Upper lobe of right lung (tissue), 1 donor: ENCODE measurements around the gene IL36B. TPM values are rescaled to one million over a fixed set of nuclear protein-coding genes. Genes with fewer than 3 reads are reported as not detected.

Experiments used
- ATAC-seq: fragments of 200-7000 bp; cut with Tn5 transposase; one replicate; pipeline ENCODE4 v1.9.1; 2020; ENCODE audit warnings: mild to moderate bottlenecking, moderate library complexity
- DNase-seq: peaks from one replicate; pipeline ENCODE4 v3.0.0-alpha.2; 2020
- H3K27ac ChIP-seq: fragments of 200-600 bp; one replicate; pipeline ENCODE4 v1.8.0; 2022
- H3K27me3 ChIP-seq: fragments of 200-600 bp; one replicate; pipeline ENCODE4 v1.8.0; 2022; ENCODE audit warnings: mild to moderate bottlenecking
- H3K36me3 ChIP-seq: fragments of 200-600 bp; one replicate; pipeline ENCODE4 v1.8.0; 2022
- H3K4me1 ChIP-seq: fragments of 200-600 bp; one replicate; pipeline ENCODE4 v1.8.0; 2022
- H3K4me3 ChIP-seq: fragments of 200-600 bp; one replicate; pipeline ENCODE4 v1.8.0; 2022; ENCODE audit warnings: mild to moderate bottlenecking
- H3K9me3 ChIP-seq: fragments of 200-600 bp; one replicate; pipeline ENCODE4 v1.8.0; 2022
- CTCF ChIP-seq: fragments of 200-600 bp; IDR thresholded peaks from one replicate; pipeline ENCODE4 v1.8.0; 2022; ENCODE audit warnings: antibody characterized with exemption
- intact Hi-C: fragments of 100-400 bp; cut with DNase I; formaldehyde crosslinking; loops from one replicate; pipeline ENCODE4 v1.11.0; 2022
- total RNA-seq: library from RNA; stranded (reverse); fragmentation: NEBNext Ultra II Directional; extraction: Animal tissue kit (Norgen Biotek cat#: 25700); gene quantifications from one replicate; pipeline ENCODE4 v1.2.1, GENCODE V29; 2021
- donor health status: DM: no; HTN: yes; CAD: no; lungs with severe emphysema.

The IL36B gene
- total RNA-seq, 1 donor from 2014 or later, result not detected

- H3K4me3 ChIP-seq, result no peak overlapping the region
- no peaks in the 10 kb centered on the region for H3K4me1 ChIP-seq
- peaks cover 14% of the 10 kb centered on the region for H3K27me3 ChIP-seq
- H3K9me3 ChIP-seq, result no peaks in the 10 kb centered on the region
- H3K36me3 ChIP-seq, result no peaks in the 10 kb centered on the region
- DNase-seq, result no peak
- no peak for ATAC-seq
- H3K27ac ChIP-seq, result no peak overlapping the region
- intact Hi-C loops, result no loop called here
- TF ChIP-seq CTCF, result no peak
These were observed 38.6 kb downstream of the IL36B start for GRCh38 chr2:113014067-113014466.

GRCh38 chr2:113013336-113013661, 39.4 kb downstream of the IL36B start:
- H3K27ac ChIP-seq, result no peak overlapping the region
- ATAC-seq (no peak), DNase-seq (no peak)
- no peaks in the 10 kb centered on the region for H3K4me1 ChIP-seq
- no peaks in the 10 kb centered on the region for H3K9me3 ChIP-seq
- peaks cover 14% of the 10 kb centered on the region for H3K27me3 ChIP-seq
- intact Hi-C loops, result no loop called here
- H3K36me3 ChIP-seq, result no peaks in the 10 kb centered on the region
- no peak overlapping the region for H3K4me3 ChIP-seq
- no peak for TF ChIP-seq CTCF

- intact Hi-C loops, result no loop called here
- H3K4me1 ChIP-seq, result no peaks in the 10 kb centered on the region
- TF ChIP-seq CTCF, result no peak
- ATAC-seq (no peak), DNase-seq (no peak)
- H3K27me3 ChIP-seq, result peaks cover 14% of the 10 kb centered on the region
- no peaks in the 10 kb centered on the region for H3K9me3 ChIP-seq
- H3K4me3 ChIP-seq, result no peak overlapping the region
- no peaks in the 10 kb centered on the region for H3K36me3 ChIP-seq
- no peak overlapping the region for H3K27ac ChIP-seq
These were observed 40.0 kb downstream of the IL36B start for GRCh38 chr2:113012436-113013335.

- Histone ChIP-seq H3K4me3 (no peak overlapping the region), H3K36me3 (no peaks in the 10 kb centered on the region), H3K9me3 (no peaks in the 10 kb centered on the region), H3K4me1 (no peaks in the 10 kb centered on the region), H3K27me3 (peaks cover 14% of the 10 kb centered on the region), H3K27ac (no peak overlapping the region)
- DNase-seq, result no peak
- ATAC-seq, result no peak
- intact Hi-C loops, result no loop called here
- TF ChIP-seq CTCF, result no peak
These were observed 41.6 kb downstream of the IL36B start for GRCh38 chr2:113011108-113011507.

GRCh38 chr2:113010088-113010487, 42.6 kb downstream of the IL36B start:
- TF ChIP-seq CTCF, result no peak
- Histone ChIP-seq H3K36me3 (no peaks in the 10 kb centered on the region), H3K27ac (no peak overlapping the region), H3K9me3 (no peaks in the 10 kb centered on the region), H3K4me1 (no peaks in the 10 kb centered on the region), H3K4me3 (no peak overlapping the region), H3K27me3 (peaks cover 4% of the 10 kb centered on the region)
- intact Hi-C loops, result no loop called here
- ATAC-seq (no peak), DNase-seq (no peak)

- TF ChIP-seq CTCF, result no peak
- H3K36me3 ChIP-seq, result no peaks in the 10 kb centered on the region
- H3K4me3 ChIP-seq, result no peak overlapping the region
- intact Hi-C loops, result no loop called here
- H3K27ac ChIP-seq, result no peak overlapping the region
- ATAC-seq (no peak), DNase-seq (no peak)
- H3K9me3 ChIP-seq, result no peaks in the 10 kb centered on the region
- H3K27me3 ChIP-seq, result no peaks in the 10 kb centered on the region
- no peaks in the 10 kb centered on the region for H3K4me1 ChIP-seq
These were observed 43.0 kb downstream of the IL36B start for GRCh38 chr2:113009622-113010021.
